Measurements from ENCODE around the gene OTX1. TPM values are rescaled to one million over a fixed set of nuclear protein-coding genes. Genes with fewer than 3 reads are reported as not detected.

The OTX1 gene
- total and polyA plus RNA-seq, 5 donors: not detected

GRCh38 chr2:63046961-63047320, 3.7 kb upstream of the OTX1 start:
- ATAC-seq (no peak), DNase-seq (no peak)
- peaks cover 3% of the 10 kb centered on the region for H3K4me1 ChIP-seq (ENCODE audit: control insufficient read depth, insufficient read depth, low read length)
- H3K9me3 ChIP-seq (ENCODE audit: control insufficient read depth, low read length): no peaks in the 10 kb centered on the region
- intact Hi-C loops (cut with DNase I): no loop called here
- H3K27me3 ChIP-seq (ENCODE audit: control insufficient read depth, insufficient read depth): peaks cover 3% of the 10 kb centered on the region
- no peak overlapping the region for H3K4me3 ChIP-seq (ENCODE audit: low read length)
- WGBS: 81% methylated on average over 8 of the region's 8 CpGs
- no peak overlapping the region for H3K27ac ChIP-seq (ENCODE audit: low read length)

GRCh38 chr2:63047321-63048279, 3.0 kb upstream of the OTX1 start:
- intact Hi-C loops (cut with DNase I): no loop called here
- peak in 1 of 2 donors; percentile 38 for ATAC-seq
- Histone ChIP-seq H3K27me3 (ENCODE audit: control insufficient read depth, insufficient read depth) (peaks cover 3% of the 10 kb centered on the region), H3K4me1 (ENCODE audit: control insufficient read depth, insufficient read depth, low read length) (peaks cover 3% of the 10 kb centered on the region), H3K9me3 (ENCODE audit: control insufficient read depth, low read length) (no peaks in the 10 kb centered on the region), H3K27ac (ENCODE audit: low read length) (no peak overlapping the region), H3K4me3 (ENCODE audit: low read length) (no peak overlapping the region)
- peak in 2 of 3 donors; percentile 53 to 54 for DNase-seq
- WGBS: 24% methylated on average over 71 of the region's 71 CpGs

GRCh38 chr2:63048367-63049171, 2.1 kb upstream of the OTX1 start:
- peaks cover 3% of the 10 kb centered on the region for H3K27me3 ChIP-seq (ENCODE audit: control insufficient read depth, insufficient read depth)
- H3K27ac ChIP-seq (ENCODE audit: low read length): no peak overlapping the region
- DNase-seq (peak in 1 of 3 donors; percentile 46), ATAC-seq (no peak)
- no peak overlapping the region for H3K4me3 ChIP-seq (ENCODE audit: low read length)
- intact Hi-C loops (cut with DNase I): no loop called here
- peaks cover 3% of the 10 kb centered on the region for H3K4me1 ChIP-seq (ENCODE audit: control insufficient read depth, insufficient read depth, low read length)
- 13% methylated on average over 61 of the region's 61 CpGs for WGBS
- H3K9me3 ChIP-seq (ENCODE audit: control insufficient read depth, low read length): no peaks in the 10 kb centered on the region

GRCh38 chr2:63049211-63049969, 1.2 kb upstream of the OTX1 start:
- intact Hi-C loops (cut with DNase I): no loop called here
- H3K4me3 ChIP-seq (ENCODE audit: low read length): peak overlapping the region; percentile 61
- DNase-seq (peak in 1 of 3 donors; percentile 25), ATAC-seq (no peak)
- H3K9me3 ChIP-seq (ENCODE audit: control insufficient read depth, low read length): no peaks in the 10 kb centered on the region
- peaks cover 3% of the 10 kb centered on the region for H3K27me3 ChIP-seq (ENCODE audit: control insufficient read depth, insufficient read depth)
- WGBS: 8% methylated on average over 39 of the region's 39 CpGs
- no peak overlapping the region for H3K27ac ChIP-seq (ENCODE audit: low read length)
- H3K4me1 ChIP-seq (ENCODE audit: control insufficient read depth, insufficient read depth, low read length): peaks cover 3% of the 10 kb centered on the region

GRCh38 chr2:63049970-63050333, 678 bp upstream of the OTX1 start:
- no peaks in the 10 kb centered on the region for H3K9me3 ChIP-seq (ENCODE audit: control insufficient read depth, low read length)
- H3K27ac ChIP-seq (ENCODE audit: low read length): no peak overlapping the region
- H3K4me1 ChIP-seq (ENCODE audit: control insufficient read depth, insufficient read depth, low read length): peaks cover 3% of the 10 kb centered on the region
- peaks cover 3% of the 10 kb centered on the region for H3K27me3 ChIP-seq (ENCODE audit: control insufficient read depth, insufficient read depth)
- ATAC-seq (no peak), DNase-seq (peak in 1 of 3 donors; percentile 54)
- intact Hi-C loops (cut with DNase I): no loop called here
- WGBS: 2% methylated on average over 31 of the region's 31 CpGs
- H3K4me3 ChIP-seq (ENCODE audit: low read length): peak overlapping the region; percentile 61

GRCh38 chr2:63051042-63051794, 588 bp downstream of the OTX1 start:
- Histone ChIP-seq H3K4me3 (ENCODE audit: low read length) (peak overlapping the region; percentile 61), H3K9me3 (ENCODE audit: control insufficient read depth, low read length) (no peaks in the 10 kb centered on the region), H3K4me1 (ENCODE audit: control insufficient read depth, insufficient read depth, low read length) (peaks cover 9% of the 10 kb centered on the region), H3K27ac (ENCODE audit: low read length) (no peak overlapping the region), H3K27me3 (ENCODE audit: control insufficient read depth, insufficient read depth) (no peaks in the 10 kb centered on the region)
- ATAC-seq: no peak
- WGBS: 8% methylated on average over 42 of the region's 42 CpGs
- intact Hi-C loops (cut with DNase I): no loop called here
- DNase-seq: no peak

GRCh38 chr2:63051795-63052333, 1.2 kb downstream of the OTX1 start:
- peaks cover 9% of the 10 kb centered on the region for H3K4me1 ChIP-seq (ENCODE audit: control insufficient read depth, insufficient read depth, low read length)
- H3K4me3 ChIP-seq (ENCODE audit: low read length): no peak overlapping the region
- DNase-seq: peak in 1 of 3 donors; percentile 40
- WGBS: 54% methylated on average over 42 of the region's 42 CpGs
- ATAC-seq: no peak
- H3K9me3 ChIP-seq (ENCODE audit: control insufficient read depth, low read length): no peaks in the 10 kb centered on the region
- no peak overlapping the region for H3K27ac ChIP-seq (ENCODE audit: low read length)
- H3K27me3 ChIP-seq (ENCODE audit: control insufficient read depth, insufficient read depth): no peaks in the 10 kb centered on the region
- intact Hi-C loops (cut with DNase I): no loop called here

DNA sequence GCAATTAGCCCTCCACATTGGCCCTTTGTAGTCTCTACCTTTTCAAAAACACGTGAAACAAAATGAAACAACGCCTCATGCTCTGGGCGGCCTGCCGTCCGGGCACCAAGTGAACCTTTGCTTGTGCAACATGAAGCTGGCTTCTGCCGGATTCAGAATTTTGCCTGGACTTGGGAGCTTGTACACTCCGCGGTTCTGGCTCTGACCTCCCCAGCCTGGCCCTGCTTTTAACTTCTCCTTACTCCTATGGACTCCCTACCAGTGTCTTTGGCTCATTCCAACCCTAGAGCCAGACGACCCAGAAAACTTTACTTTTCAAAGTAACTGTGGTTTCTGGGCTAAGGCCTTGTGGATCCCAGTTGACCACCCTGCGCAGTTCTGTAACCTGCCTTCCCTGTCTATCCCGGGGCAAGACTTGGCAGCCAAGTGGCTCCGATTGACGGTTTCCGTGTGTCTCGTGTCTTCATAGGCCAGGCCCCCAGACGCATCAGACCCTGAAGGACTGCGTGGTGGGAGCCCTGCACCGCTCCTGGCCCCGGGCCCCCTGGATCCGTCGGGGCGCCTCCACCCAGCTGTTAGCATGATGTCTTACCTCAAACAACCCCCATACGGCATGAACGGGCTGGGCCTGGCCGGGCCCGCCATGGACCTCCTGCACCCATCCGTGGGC, 1.9 kb downstream of the OTX1 start:
- intact Hi-C loops (cut with DNase I): no loop called here
- Histone ChIP-seq H3K4me1 (ENCODE audit: control insufficient read depth, insufficient read depth, low read length) (peaks cover 9% of the 10 kb centered on the region), H3K9me3 (ENCODE audit: control insufficient read depth, low read length) (no peaks in the 10 kb centered on the region), H3K4me3 (ENCODE audit: low read length) (no peak overlapping the region), H3K27ac (ENCODE audit: low read length) (no peak overlapping the region), H3K27me3 (ENCODE audit: control insufficient read depth, insufficient read depth) (no peaks in the 10 kb centered on the region)
- ATAC-seq: no peak
- 67% methylated on average over 27 of the region's 27 CpGs for WGBS
- DNase-seq: peak in 1 of 3 donors; percentile 31

- peak in 1 of 3 donors; percentile 30 for DNase-seq
- ATAC-seq: no peak
- no peaks in the 10 kb centered on the region for H3K9me3 ChIP-seq (ENCODE audit: control insufficient read depth, low read length)
- 49% methylated on average over 34 of the region's 34 CpGs for WGBS
- no peak overlapping the region for H3K27ac ChIP-seq (ENCODE audit: low read length)
- H3K4me3 ChIP-seq (ENCODE audit: low read length): peak overlapping the region; percentile 27
- peaks cover 9% of the 10 kb centered on the region for H3K4me1 ChIP-seq (ENCODE audit: control insufficient read depth, insufficient read depth, low read length)
- intact Hi-C loops (cut with DNase I): no loop called here
- no peaks in the 10 kb centered on the region for H3K27me3 ChIP-seq (ENCODE audit: control insufficient read depth, insufficient read depth)
Measured at GRCh38 chr2:63053081-63053888, 2.7 kb downstream of the OTX1 start.

All from right cardiac atrium (tissue), 5 donors.